GM03348 (cell line): ENCODE measurements around the gene CAPN1.
A peak's percentile ranks its signal among the peaks of the same experiment; 100 is the strongest.
"Not testable (repeated sequence)": the region's sequence is repeated elsewhere in the genome, so short reads cannot be mapped to it uniquely, and the experiment has no call there.

Experiments
- DNase-seq: peaks from one replicate; pipeline ENCODE4 v3.0.0; 2012; ENCODE audit warnings: low spot score

CAPN1 gene

GRCh38 chr11:65160643-65161042, 21.1 kb upstream of the CAPN1 start:
- no peak for DNase-seq

GRCh38 chr11:65163684-65164083, 18.0 kb upstream of the CAPN1 start:
- DNase-seq: no peak

GRCh38 chr11:65165410-65166317, 16.1 kb upstream of the CAPN1 start:
- DNase-seq: no peak

GRCh38 chr11:65166893-65167292, 14.8 kb upstream of the CAPN1 start:
- DNase-seq: no peak

- no peak for DNase-seq
These were observed 14.1 kb upstream of the CAPN1 start for GRCh38 chr11:65167656-65168055.

GRCh38 chr11:65169164-65169641, 12.5 kb upstream of the CAPN1 start:
- DNase-seq: no peak

GRCh38 chr11:65170058-65170534, 11.6 kb upstream of the CAPN1 start, which contains the start of gene SPDYC:
SPDYC (plus strand) TSS chr11:65170233; CDS start chr11:65171358, 1,125 bp downstream.
- DNase-seq: no peak

GRCh38 chr11:65172600-65172999, 9.1 kb upstream of the CAPN1 start:
- DNase-seq: no peak

- DNase-seq: not testable (repeated sequence)
These were observed 7.1 kb upstream of the CAPN1 start for GRCh38 chr11:65174571-65175010.

GRCh38 chr11:65180877-65181568, 705 bp upstream of the CAPN1 start:
- peak; percentile 91 for DNase-seq

- DNase-seq: peak; percentile 52
These were observed 786 bp downstream of the CAPN1 start for GRCh38 chr11:65182258-65183170.

- no peak for DNase-seq
These were observed 1.6 kb downstream of the CAPN1 start for GRCh38 chr11:65183201-65183891.

GRCh38 chr11:65184146-65184545, 2.4 kb downstream of the CAPN1 start:
- DNase-seq: no peak

GRCh38 chr11:65185171-65185570, 3.4 kb downstream of the CAPN1 start:
- no peak for DNase-seq

GRCh38 chr11:65185869-65186341, 4.2 kb downstream of the CAPN1 start:
- no peak for DNase-seq

GRCh38 chr11:65186701-65187100, 5.0 kb downstream of the CAPN1 start:
- no peak for DNase-seq

- DNase-seq: no peak
These were observed 5.5 kb downstream of the CAPN1 start for GRCh38 chr11:65187146-65187675.

- DNase-seq: no peak
These were observed 6.3 kb downstream of the CAPN1 start for GRCh38 chr11:65187971-65188461.

- no peak for DNase-seq
These were observed 6.8 kb downstream of the CAPN1 start for GRCh38 chr11:65188486-65188885.

GRCh38 chr11:65189191-65189590, 7.5 kb downstream of the CAPN1 start:
- no peak for DNase-seq
